HAP-1 (cell line): Measurements from ENCODE around the gene ASRGL1.

Experiments
- DNase-seq, 2 experiments: peaks; one replicate each; pipeline ENCODE4 v3.0.0-alpha.2; 2016 to 2020; ENCODE audit warnings: low spot score in 2 of 2
- H3K27me3 ChIP-seq: fragments of 250-450 bp; sonication (Bioruptor Pico); 2 replicates; pipeline ENCODE4 v1.5.1; 2020; ENCODE audit warnings: low read depth, mild to moderate bottlenecking, moderate library complexity
- H3K36me3 ChIP-seq: fragments of 250-450 bp; sonication (Bioruptor Pico); replicated peaks from 2 replicates; pipeline ENCODE4 v1.5.1; 2020; ENCODE audit warnings: mild to moderate bottlenecking
- H3K4me1 ChIP-seq: fragments of 250-450 bp; sonication (Bioruptor Pico); 2 replicates; pipeline ENCODE4 v1.5.1; 2020; ENCODE audit warnings: mild to moderate bottlenecking
- H3K4me3 ChIP-seq: fragments of 250-450 bp; sonication (Bioruptor Pico); 2 replicates; pipeline ENCODE4 v1.5.1; 2020; ENCODE audit warnings: mild to moderate bottlenecking, moderate library complexity
- H3K9me3 ChIP-seq: fragments of 250-450 bp; sonication (Bioruptor Pico); 2 replicates; pipeline ENCODE4 v1.5.1; 2020; ENCODE audit warnings: mild to moderate bottlenecking, moderate library complexity
- in situ Hi-C: fragments of 300-500 bp; cut with MboI; formaldehyde crosslinking; loops from 3 replicates; pipeline ENCODE4 v1.14.3; 2020; ENCODE audit warnings: low sequenced_read_pairs, inconsistent platforms, mixed read lengths

ASRGL1 gene

DNA sequence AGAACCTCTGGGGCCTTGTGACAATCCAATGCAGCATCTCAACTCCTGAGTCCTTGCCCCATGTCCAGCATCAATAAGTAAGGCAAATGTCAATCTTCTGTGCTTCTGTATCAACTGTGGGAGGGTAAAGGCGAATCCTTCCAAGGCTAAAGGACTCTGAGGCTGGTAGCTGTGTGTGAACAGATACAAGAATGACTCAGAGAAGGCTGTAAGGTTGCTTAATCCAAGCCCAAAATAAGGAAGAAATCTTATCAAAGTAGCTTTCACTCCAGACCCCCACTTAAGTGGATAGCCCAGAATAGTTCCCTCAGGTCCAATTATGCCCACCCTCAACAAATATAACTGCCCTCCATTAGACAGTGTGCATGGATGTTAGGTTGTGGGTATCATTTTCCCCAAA lies 53.5 kb downstream of the ASRGL1 start:
- in situ Hi-C loops: loop anchor here (10.0 kb wide), 1 partner anchor 304 kb away; no protein-coding TSS in a partner anchor
- DNase-seq: no peak
- no peaks in the 10 kb centered on the region for H3K4me1 ChIP-seq

GRCh38 chr11:62391642-62392425 lies 54.6 kb downstream of the ASRGL1 start:
- Histone ChIP-seq H3K27me3 (no peaks in the 10 kb centered on the region), H3K4me1 (no peaks in the 10 kb centered on the region), H3K9me3 (no peaks in the 10 kb centered on the region), H3K36me3 (peaks cover 4% of the 10 kb centered on the region), H3K4me3 (no peak overlapping the region)
- in situ Hi-C loops: loop anchor here (10.0 kb wide), 1 partner anchor 303 kb away; no protein-coding TSS in a partner anchor
- no peak for DNase-seq

More for the DNA sequence above, 53.5 kb downstream of the ASRGL1 start:
- no peaks in the 10 kb centered on the region for H3K9me3 ChIP-seq
- no peak overlapping the region for H3K4me3 ChIP-seq
- no peaks in the 10 kb centered on the region for H3K27me3 ChIP-seq
- peaks cover 4% of the 10 kb centered on the region for H3K36me3 ChIP-seq

DNA sequence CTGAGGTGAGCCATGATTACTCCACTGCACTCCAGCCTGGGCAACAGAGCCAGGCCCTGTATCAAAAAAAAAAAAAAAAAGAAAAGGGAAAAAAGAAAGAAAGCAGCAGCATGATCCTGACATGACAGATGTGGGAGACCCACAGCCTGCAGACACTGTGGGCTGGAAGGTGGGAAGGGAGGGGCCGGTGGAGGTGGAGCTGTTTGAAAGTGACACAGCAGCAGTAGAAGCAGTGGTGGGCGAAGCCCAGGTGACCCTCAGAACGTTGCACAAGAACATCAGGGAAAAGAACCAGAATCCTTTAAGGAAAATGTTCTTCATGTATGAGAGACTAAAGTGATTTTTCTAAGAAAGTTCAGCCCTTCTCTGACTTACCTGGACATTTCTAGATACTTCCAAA lies 55.3 kb downstream of the ASRGL1 start:
- no peak for DNase-seq
- H3K4me1 ChIP-seq: no peaks in the 10 kb centered on the region
- H3K27me3 ChIP-seq: no peaks in the 10 kb centered on the region
- H3K36me3 ChIP-seq: peaks cover 4% of the 10 kb centered on the region
- in situ Hi-C loops: loop anchor here (10.0 kb wide), 1 partner anchor 302 kb away; no protein-coding TSS in a partner anchor
- no peaks in the 10 kb centered on the region for H3K9me3 ChIP-seq
- no peak overlapping the region for H3K4me3 ChIP-seq

DNA sequence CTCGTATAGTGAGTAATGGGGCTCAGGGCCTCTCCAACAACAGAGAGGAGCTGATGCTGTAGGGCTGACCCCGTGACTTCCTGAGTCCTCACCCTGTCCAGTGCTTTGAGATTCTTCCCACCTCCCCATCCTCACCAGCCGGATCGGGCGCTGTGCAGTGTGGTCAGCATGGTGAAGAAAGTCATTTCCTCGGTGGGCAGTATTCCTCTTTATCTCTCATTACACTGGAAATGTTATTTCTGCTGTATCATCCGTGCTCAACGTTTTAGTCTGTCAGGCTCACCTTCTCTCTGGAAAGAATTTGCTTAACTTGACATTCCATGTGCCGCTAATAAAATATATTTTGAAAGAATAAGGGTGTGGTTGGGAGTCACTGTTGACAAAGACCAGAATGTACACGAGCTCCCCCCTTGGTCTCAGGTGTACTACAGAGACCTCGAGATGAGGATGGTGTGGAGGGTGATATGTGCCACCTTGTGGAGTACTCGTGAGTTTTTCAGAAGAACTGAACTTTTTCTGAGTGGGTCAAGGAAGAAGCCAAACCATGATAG lies 55.9 kb downstream of the ASRGL1 start:
- H3K4me3 ChIP-seq: no peak overlapping the region
- H3K27me3 ChIP-seq: no peaks in the 10 kb centered on the region
- in situ Hi-C loops: loop anchor here (10.0 kb wide), 1 partner anchor 302 kb away; no protein-coding TSS in a partner anchor
- H3K36me3 ChIP-seq: peaks cover 4% of the 10 kb centered on the region
- no peak for DNase-seq
- H3K4me1 ChIP-seq: no peaks in the 10 kb centered on the region
- H3K9me3 ChIP-seq: no peaks in the 10 kb centered on the region

- no peaks in the 10 kb centered on the region for H3K27me3 ChIP-seq
- no peak for DNase-seq
- in situ Hi-C loops: loop anchor here (10.0 kb wide), 1 partner anchor 301 kb away; no protein-coding TSS in a partner anchor
- no peaks in the 10 kb centered on the region for H3K4me1 ChIP-seq
- H3K4me3 ChIP-seq: no peak overlapping the region
- H3K9me3 ChIP-seq: no peaks in the 10 kb centered on the region
- peaks cover 4% of the 10 kb centered on the region for H3K36me3 ChIP-seq
Measured at GRCh38 chr11:62393735-62394134, 56.5 kb downstream of the ASRGL1 start.

- no peaks in the 10 kb centered on the region for H3K9me3 ChIP-seq
- no peak overlapping the region for H3K4me3 ChIP-seq
- H3K36me3 ChIP-seq: peaks cover 4% of the 10 kb centered on the region
- no peaks in the 10 kb centered on the region for H3K27me3 ChIP-seq
- H3K4me1 ChIP-seq: no peaks in the 10 kb centered on the region
- DNase-seq: peak; percentile 63 to 70
- in situ Hi-C loops: loop anchor here (10.0 kb wide), 1 partner anchor 300 kb away; no protein-coding TSS in a partner anchor
Measured at GRCh38 chr11:62394825-62395538, 57.7 kb downstream of the ASRGL1 start.

GRCh38 chr11:62395885-62396551 lies 58.8 kb downstream of the ASRGL1 start:
- in situ Hi-C loops: loop anchor here (10.0 kb wide), 1 partner anchor 299 kb away; no protein-coding TSS in a partner anchor

DNA sequence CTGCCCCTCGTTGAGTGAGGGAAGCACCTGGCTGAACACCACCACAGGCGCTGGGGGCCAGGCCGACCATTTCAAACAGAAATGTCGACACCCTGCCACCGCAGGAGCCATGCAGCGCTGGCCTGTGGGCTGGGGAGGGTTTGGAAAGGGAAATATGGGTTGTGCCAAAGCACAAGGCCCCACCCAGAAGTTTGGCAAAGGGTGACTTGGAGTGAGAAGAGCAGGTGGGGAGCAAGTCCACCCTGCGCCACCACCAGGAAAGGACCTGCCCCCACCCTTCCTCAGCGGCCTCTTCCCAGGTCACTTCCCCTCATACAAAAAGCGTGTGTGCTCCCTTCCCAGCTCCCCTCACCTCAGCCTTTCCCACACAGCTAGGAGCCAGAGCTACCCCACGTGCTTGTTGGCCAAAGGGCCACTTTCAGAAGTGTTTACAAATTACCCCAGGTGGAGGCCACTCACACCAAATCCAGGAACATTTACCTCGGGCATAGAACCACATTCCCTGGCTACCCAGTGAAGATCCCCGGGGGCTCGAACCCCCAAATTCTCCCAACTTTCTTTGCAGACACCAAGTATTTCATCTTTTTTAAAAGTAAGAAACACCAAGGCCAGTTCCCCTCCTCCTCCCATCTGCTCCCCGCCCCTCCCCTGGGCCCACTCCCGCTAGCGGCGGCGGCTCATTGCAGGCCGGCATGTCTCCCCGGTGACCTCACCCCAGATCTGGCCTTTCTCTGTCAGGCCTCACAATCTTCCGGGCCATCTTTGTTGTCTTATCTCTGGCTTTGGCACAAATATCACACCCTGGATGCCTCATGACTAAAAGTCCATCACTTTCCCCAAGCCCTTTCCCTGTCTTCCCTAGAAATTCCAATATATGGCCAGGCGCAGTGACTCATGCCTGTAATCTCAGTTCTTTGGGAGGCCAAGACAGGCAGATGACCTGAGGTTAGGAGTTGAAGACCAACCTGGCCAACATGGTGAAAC lies 61.1 kb downstream of the ASRGL1 start:
- no peaks in the 10 kb centered on the region for H3K36me3 ChIP-seq
- no peak overlapping the region for H3K4me3 ChIP-seq
- in situ Hi-C loops: loop anchor here (10.0 kb wide), 1 partner anchor 296 kb away; no protein-coding TSS in a partner anchor
- no peak for DNase-seq
- no peaks in the 10 kb centered on the region for H3K4me1 ChIP-seq
- no peaks in the 10 kb centered on the region for H3K27me3 ChIP-seq
- H3K9me3 ChIP-seq: no peaks in the 10 kb centered on the region

More at GRCh38 chr11:62395885-62396551, 58.8 kb downstream of the ASRGL1 start:
- Histone ChIP-seq H3K36me3 (peaks cover 4% of the 10 kb centered on the region), H3K9me3 (no peaks in the 10 kb centered on the region), H3K4me1 (no peaks in the 10 kb centered on the region), H3K27me3 (no peaks in the 10 kb centered on the region), H3K4me3 (no peak overlapping the region)
- DNase-seq: no peak

DNA sequence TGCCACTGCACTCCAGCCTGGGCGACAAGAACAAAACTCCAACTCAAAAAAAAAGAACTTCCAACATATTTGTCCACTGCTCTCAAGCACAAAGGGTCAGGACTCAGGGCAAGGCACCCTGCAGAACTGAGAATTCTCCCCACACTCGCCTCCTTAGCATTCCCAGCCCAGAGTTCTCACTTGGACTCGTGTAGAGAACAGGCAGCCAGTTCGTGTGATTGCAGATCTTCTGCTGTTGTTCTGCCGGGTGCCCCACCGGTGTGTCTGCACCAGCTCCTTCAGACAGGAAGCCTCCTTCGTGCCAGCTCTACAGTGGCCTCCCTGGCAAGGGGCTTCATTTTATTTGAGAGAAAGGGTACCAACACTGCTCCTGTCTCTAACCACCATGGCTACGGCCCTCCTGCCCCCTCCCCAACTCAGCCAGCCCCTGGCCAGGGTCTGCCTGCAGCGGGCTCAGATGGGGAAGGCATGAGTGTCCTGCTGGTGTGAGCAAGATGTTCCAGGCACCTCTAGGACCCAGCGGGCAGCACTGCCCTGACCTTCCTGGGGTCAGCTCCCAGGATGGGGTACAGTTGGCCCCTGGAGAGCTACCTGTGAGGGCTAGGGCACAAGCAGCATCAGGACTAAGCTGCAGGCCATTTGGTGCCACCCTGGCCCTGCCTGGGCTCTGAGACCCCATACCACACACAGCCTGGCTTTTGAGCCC lies 62.1 kb downstream of the ASRGL1 start:
- Histone ChIP-seq H3K4me1 (no peaks in the 10 kb centered on the region), H3K4me3 (no peak overlapping the region), H3K36me3 (no peaks in the 10 kb centered on the region), H3K9me3 (no peaks in the 10 kb centered on the region), H3K27me3 (no peaks in the 10 kb centered on the region)
- no peak for DNase-seq
- in situ Hi-C loops: loop anchor here (10.0 kb wide), 1 partner anchor 295 kb away; no protein-coding TSS in a partner anchor

DNA sequence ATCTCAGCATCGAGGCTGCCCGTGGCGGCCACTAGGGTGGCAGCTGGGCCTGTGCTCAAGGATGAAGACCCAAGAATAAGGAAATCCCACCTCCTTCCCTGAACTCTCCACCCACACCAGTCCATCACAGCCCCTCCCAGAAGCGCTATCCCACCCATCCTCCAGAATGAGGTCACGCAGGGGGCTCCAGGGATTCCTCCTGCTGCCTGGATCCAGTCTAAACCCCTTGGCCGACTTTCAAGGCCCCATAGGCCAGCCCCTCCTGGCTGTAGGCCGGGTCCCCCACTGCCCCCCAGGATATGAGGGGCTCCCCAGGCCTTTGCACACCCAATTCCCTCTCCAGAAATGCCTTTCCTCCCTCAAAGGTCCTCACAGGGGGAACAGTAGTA lies 62.6 kb downstream of the ASRGL1 start:
- no peak for DNase-seq
- Histone ChIP-seq H3K9me3 (no peaks in the 10 kb centered on the region), H3K27me3 (no peaks in the 10 kb centered on the region), H3K36me3 (no peaks in the 10 kb centered on the region), H3K4me1 (no peaks in the 10 kb centered on the region), H3K4me3 (no peak overlapping the region)
- in situ Hi-C loops: loop anchor here (10.0 kb wide), 1 partner anchor 295 kb away; no protein-coding TSS in a partner anchor

GRCh38 chr11:62400281-62400680 lies 63.0 kb downstream of the ASRGL1 start:
- no peak for DNase-seq
- no peaks in the 10 kb centered on the region for H3K27me3 ChIP-seq
- in situ Hi-C loops: no loop called here
- H3K4me1 ChIP-seq: no peaks in the 10 kb centered on the region
- no peaks in the 10 kb centered on the region for H3K36me3 ChIP-seq
- H3K4me3 ChIP-seq: no peak overlapping the region
- no peaks in the 10 kb centered on the region for H3K9me3 ChIP-seq

DNA sequence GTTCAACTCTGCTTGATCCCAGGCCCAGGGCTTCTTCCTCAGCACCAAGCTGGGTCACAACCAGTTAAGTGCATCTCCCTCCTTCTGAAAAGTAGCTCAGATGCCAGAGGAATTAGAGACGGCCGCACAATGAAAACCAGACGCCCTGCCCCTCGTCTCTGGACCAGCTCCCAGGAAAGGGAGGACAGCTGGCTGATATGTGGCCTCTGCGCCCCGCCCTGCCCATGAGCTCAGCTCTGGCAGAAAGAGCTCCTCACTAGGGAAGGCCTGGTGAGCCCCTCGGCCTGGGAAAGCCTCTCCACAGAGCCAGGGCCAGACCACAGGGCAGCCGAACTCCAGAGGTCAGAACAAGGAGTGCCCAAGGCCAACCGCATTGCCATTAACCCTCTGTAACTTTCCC lies 63.5 kb downstream of the ASRGL1 start:
- Histone ChIP-seq H3K27me3 (no peaks in the 10 kb centered on the region), H3K9me3 (no peaks in the 10 kb centered on the region), H3K36me3 (no peaks in the 10 kb centered on the region), H3K4me1 (no peaks in the 10 kb centered on the region), H3K4me3 (no peak overlapping the region)
- no peak for DNase-seq
- in situ Hi-C loops: no loop called here
